Stomach (tissue), 4 donors: ENCODE measurements around the gene ROBO2.

Experiments used
- EP300 ChIP-seq: sonication (generic); formaldehyde crosslinking; IDR thresholded peaks from one replicate; pipeline ENCODE4 v1.6.1; 2017; ENCODE audit warnings: antibody characterized with exemption
- POLR2A ChIP-seq, 4 donors: fragments of 450-650 bp; IDR thresholded peaks; one replicate each; pipeline ENCODE4 v1.6.1; 2016; ENCODE audit warnings: antibody characterized with exemption in 4 of 4, control low read depth in 2 of 4, mild to moderate bottlenecking in 1 of 4, moderate library complexity in 1 of 4
- POLR2AphosphoS5 ChIP-seq, 3 donors: sonication (generic); formaldehyde crosslinking; IDR thresholded peaks; one replicate each; pipeline ENCODE4 v1.6.1; 2016; ENCODE audit warnings: antibody characterized with exemption in 3 of 3
- TF ChIP-seq, protein P1 (sequence below), 7 experiments: fragments of 450-650 bp in 4 of 7; fragments of 200-600 bp in 3 of 7; sonication (generic) in 3 of 7; IDR thresholded peaks; one replicate each; pipeline ENCODE4 v1.5.1; 2016 to 2019; ENCODE audit warnings: antibody characterized with exemption in 7 of 7, control low read depth in 2 of 7, mild to moderate bottlenecking in 1 of 7

GRCh38 chr3:77191014-77191413, 151.1 kb downstream of the ROBO2 start:
- TF ChIP-seq, protein P1, sequence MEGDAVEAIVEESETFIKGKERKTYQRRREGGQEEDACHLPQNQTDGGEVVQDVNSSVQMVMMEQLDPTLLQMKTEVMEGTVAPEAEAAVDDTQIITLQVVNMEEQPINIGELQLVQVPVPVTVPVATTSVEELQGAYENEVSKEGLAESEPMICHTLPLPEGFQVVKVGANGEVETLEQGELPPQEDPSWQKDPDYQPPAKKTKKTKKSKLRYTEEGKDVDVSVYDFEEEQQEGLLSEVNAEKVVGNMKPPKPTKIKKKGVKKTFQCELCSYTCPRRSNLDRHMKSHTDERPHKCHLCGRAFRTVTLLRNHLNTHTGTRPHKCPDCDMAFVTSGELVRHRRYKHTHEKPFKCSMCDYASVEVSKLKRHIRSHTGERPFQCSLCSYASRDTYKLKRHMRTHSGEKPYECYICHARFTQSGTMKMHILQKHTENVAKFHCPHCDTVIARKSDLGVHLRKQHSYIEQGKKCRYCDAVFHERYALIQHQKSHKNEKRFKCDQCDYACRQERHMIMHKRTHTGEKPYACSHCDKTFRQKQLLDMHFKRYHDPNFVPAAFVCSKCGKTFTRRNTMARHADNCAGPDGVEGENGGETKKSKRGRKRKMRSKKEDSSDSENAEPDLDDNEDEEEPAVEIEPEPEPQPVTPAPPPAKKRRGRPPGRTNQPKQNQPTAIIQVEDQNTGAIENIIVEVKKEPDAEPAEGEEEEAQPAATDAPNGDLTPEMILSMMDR (IDR thresholded peaks at IDR 0.05) = no peak
- TF ChIP-seq POLR2A (IDR thresholded peaks at IDR 0.05) (no peak), POLR2AphosphoS5 (IDR thresholded peaks at IDR 0.05) (no peak), EP300 (no peak)
